NCI-H82 (cell line): Measurements from ENCODE around the gene SCN5A.
A peak's percentile ranks its signal among the peaks of the same experiment; 100 is the strongest.

Experiments used
- DNase-seq: peaks from one replicate; lab custom pipeline; 2025; lab: John Stamatoyannopoulos, UW

Gene SCN5A

DNA sequence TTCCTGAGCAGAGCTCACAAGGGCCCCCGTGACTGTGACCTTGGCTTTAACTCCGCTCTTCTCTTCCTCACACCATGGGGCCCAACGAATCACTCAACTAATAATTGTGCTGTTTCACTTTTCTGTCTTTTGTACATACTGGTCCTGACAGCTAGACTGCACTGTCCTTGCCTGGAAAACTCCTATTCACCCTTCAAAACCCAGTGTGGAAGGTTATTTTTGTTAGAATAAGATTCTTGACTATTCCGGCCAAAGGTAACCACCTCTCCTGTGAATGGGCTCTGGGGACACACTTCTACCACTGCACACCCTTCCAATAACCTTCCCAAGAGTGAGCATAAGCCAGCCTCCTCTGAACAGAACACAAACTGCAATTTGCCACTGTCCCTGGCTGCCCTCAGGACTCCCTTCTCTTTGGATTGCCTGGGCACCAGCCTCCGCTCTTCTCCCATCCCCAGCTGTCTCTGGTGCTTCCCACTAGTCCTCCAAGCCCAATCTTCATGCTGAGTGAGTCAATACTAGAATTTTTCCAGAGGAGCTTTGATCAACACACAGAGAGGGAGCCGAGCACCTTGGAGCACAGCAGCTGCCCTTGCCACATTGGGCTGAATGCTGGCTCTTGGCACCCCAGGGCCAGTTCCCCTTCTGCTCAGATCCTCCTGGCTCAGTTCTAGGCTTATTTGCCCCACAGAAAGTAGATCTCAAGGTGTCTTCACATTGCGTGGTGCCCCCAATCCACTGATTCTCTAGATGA lies 2.1 kb downstream of the SCN5A start:
- no peak for DNase-seq

DNA sequence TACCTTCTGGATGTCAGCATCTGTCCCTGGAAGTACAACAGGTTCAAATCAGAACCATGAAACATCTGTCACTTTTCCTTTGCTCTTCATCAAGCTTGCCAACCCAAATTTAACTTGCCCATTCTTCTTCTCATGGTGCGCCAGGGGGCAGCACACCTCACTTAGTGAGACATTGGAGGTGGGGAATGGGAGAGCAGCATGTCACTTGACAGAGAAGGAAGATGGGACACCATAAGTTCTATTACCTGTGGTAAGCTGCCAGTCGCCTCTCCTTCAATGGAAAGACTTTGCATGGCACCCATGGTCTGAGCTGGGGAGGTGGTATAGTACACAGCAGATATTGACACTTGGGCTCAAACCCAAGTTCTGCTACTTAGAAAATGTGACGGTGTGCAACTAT lies 2.9 kb downstream of the SCN5A start:
- DNase-seq = peak; percentile 53

GRCh38 chr3:38646062-38646461 lies 3.4 kb downstream of the SCN5A start:
- no peak for DNase-seq

DNA sequence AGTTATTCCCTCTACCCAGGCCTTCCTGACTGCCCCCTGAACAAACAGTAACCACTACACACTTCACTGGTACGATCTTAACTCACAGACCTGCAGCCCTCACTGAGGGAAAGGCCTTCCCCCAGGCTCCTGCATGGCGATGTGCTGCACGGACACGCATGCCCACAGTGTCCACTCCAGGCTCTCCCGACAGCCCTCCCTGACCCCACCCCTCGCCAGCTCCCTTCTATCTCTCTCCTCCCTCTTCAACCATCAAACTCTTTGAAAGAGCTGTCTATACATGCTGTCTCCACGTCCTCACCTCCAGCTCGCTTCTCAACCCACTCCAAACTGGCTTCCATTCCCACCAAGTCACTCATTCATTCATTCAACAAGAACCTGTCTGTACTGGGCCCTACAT lies 3.9 kb downstream of the SCN5A start:
- DNase-seq = no peak

DNA sequence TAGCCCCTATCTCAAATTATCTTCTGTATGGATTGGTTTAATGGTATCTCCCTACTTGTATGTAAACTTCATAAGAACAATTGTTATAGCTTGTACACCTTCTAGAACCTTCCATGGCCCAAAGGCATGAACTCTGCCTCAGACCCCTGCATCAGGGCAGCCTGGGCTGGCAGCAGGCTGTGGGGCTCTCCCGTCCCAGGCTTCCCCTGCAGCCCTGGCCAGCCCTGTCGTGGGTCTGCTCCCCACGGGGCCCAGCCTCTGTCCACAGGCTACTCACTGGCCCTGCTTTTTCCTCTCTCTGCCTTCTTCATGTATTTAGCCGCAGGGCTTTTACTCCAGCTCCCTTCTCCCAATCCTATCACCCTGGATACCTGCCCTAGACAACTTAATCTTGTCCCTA lies 4.4 kb downstream of the SCN5A start:
- DNase-seq = no peak

- DNase-seq = no peak
Measured at GRCh38 chr3:38644662-38645053, 4.8 kb downstream of the SCN5A start.

DNA sequence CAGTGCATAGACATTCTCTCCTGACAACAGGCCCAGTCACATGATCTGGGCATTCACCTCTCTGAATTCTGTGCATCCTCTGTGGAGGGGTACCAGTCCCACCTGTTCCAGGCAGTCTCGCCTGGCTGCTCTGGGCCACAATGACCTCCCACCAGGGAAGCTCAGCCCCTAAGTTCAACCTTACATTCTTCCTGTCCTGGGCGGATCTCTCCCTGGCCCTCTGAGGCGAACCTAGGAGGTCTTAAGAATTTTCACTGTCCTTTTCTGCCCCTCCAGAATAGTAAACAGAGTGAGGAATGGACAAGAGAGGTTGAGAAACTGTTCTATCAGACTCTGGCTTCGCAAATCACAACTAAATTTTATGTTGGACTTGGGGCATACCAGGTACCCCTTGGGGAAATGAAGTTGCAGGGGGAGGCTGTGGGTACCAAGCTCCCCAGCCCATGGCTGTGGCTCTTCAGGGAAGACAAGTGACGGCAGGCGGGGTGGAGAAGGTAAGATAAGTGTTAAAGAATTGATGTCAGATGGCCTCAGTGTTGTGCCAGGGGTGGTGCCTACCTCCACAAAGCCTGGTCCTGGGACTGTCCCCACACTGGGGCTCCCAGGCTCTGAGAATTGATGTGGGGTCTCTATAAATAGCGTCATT lies 5.3 kb downstream of the SCN5A start:
- no peak for DNase-seq

DNA sequence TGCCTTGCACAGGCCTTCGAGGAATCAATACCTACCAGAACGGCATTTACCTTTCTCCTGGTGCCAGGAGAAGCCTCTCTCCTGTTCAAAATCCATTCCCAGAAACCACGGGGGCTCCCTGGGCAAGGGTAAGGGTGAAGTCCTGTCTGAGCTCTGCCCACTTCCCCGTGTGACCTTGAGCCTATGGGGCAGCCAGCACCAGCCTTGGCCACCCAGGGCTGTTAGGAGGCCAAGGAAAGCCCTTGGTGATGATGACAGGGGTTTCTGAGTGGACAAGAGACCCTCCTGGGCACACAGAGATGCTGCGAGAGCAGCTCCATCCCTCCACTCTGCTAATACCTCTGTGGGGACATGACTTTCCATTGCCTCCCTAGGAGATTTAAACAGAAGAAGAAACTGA lies 5.9 kb downstream of the SCN5A start:
- no peak for DNase-seq

DNA sequence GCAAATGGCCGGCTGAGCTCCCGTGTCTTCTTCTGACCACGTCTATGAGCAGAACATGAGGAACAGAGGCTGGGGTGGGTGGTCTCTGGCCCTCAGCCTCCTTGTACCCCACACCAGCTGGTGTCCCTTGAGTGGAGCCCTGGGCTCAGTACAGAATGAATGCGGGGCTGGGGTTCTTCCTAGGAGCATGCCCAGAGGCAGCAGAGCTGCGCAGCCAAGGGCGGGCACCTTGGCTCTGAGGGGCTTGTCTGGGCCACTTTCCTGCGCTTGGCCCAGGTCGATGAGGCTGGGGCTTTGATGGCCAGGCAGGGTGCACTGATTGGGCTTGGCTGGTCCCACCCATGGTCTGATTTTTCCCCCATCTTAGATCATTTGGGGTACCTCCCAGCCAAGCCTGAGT lies 6.4 kb downstream of the SCN5A start:
- DNase-seq = no peak

GRCh38 chr3:38641461-38642110 lies 7.9 kb downstream of the SCN5A start:
- no peak for DNase-seq

- DNase-seq = peak; percentile 15
Measured at GRCh38 chr3:38640661-38641452, 8.6 kb downstream of the SCN5A start.

GRCh38 chr3:38638354-38638753 lies 11.1 kb downstream of the SCN5A start:
- DNase-seq = no peak

DNA sequence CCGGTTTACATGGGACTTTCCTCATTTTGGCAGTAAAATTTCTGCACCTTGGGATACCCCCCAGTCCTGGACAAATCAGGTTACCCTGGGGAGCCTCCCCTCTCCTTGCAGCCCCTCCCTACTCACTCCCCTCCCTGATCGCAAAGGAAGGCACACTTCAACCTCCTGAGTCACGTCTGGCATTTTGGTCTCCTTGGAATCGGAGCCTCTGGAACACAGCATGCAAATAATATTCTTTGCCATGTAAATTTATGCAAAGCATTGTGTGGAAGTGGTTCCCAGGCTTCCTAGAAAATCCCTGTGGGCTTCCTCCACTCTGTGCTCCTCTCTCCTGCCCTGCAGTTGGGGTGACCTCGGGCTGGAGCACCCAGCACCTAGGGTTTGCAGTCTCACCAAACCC lies 11.6 kb downstream of the SCN5A start:
- DNase-seq = no peak

GRCh38 chr3:38636881-38637280 lies 12.6 kb downstream of the SCN5A start:
- no peak for DNase-seq

- no peak for DNase-seq
Measured at GRCh38 chr3:38636464-38636863, 13.0 kb downstream of the SCN5A start.

GRCh38 chr3:38634111-38634510 lies 15.4 kb downstream of the SCN5A start:
- no peak for DNase-seq

DNA sequence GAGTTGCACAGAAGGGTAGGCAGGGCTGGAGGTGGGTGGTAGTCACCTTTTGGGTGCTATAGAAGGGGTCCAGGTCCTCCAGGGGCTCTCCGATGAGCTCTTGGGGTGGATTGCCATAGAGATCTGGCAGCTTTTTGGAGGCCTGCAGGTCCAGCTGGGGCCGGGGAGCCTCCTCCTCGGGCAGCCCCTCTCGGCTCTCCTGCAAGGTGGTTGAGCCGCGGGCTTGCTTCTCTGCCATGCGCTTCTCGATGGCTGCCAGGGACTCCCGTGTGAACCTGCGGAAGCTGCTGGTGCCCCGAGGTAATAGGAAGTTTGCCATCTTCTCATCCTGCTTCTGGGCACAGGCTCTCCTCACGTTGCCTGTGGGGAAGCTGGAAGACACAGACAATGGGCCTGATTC lies 16.5 kb downstream of the SCN5A start:
- no peak for DNase-seq

GRCh38 chr3:38630606-38631005 lies 18.9 kb downstream of the SCN5A start:
- no peak for DNase-seq

GRCh38 chr3:38630070-38630469 lies 19.4 kb downstream of the SCN5A start:
- DNase-seq = no peak

DNA sequence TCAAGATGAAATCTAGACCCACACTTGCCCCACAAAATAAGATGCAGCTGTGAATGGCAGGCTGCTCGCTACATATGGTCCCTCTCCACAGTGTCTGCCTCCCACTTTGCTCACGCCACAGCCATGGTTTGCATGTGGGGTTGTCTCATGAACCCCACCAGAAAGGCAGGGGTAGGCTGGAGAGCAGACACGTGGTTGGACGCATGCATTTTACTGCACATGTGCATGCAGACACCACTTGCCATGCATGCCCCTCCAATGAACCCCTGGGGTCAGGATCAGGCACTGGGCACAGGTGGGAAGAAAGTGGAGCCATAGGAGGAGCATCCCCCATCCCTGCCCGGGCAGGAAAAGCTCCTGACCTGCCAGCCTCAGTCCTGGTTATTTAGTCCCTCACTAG lies 20.7 kb downstream of the SCN5A start:
- no peak for DNase-seq

DNA sequence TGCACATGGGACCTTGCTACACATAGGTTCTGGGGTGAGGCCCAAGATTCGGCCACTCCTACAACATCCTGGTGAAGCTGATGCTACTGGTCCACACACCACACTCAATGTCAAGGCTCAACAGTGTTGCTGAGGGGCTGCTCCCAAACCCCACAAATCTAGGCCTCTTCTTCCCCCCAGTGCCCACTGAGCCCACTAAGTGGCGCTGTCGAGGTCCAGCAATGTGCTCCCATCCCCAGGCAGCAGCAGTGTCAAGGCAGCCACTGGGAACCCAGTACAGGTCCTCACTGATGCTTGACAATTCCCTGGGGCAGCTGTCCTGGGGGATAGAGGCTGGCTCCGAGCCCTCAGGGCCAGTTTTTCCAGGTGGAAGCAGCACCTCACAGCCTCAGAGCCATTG lies 21.5 kb downstream of the SCN5A start:
- peak; percentile 50 for DNase-seq

DNA sequence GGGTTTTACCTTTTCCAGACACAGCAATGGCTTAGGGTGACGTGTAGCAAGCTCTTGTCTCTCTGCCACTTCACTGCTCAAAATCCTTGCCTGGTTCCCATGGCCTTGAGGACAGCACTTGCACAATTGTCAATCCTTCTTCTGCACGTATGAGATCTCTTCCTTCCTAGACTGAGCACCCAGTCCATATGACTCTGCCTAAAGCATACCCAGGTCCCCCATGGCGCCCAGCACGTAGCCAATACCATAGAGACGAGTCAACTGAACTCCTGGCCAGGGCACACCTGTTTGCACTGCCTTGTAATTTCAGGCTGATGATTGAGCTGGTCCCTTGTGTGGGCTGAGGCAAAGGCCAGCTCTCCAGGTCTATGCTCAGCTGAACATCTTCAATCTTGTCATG lies 23.3 kb downstream of the SCN5A start:
- no peak for DNase-seq

DNA sequence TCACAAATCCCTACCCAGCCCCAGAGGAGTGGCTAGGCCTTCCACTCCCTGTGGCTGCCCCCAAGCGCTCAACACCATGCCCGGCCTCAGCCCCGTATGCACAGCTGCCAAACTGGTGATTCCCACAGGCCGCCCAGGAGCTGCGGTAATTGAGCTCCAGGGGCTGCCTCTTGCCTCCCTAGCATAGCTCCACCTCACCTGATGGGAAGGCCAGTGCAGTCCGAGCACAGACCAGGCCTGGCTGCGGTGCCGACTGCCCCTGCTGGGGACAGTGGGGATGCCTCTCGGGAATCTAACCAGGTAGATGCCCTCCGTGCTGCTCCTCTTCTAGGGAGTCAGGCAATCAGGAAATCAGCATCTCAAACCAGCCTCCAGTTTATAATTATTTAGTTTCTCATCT lies 25.9 kb downstream of the SCN5A start:
- no peak for DNase-seq
